Smooth muscle cell of bladder (primary cell): ENCODE data around the gene PVRIG. TPM values are rescaled to one million over a fixed set of nuclear protein-coding genes. Genes with fewer than 3 reads are reported as not detected.

Source experiments
- total RNA-seq: library from RNA; depleted of rRNA; stranded (reverse); fragments of >200 nt; gene quantifications from 2 replicates; pipeline ENCODE4 v1.2.3, GENCODE V29; 2014

PVRIG gene
- total RNA-seq = not detected in 2 replicates

GRCh38 chr7:100219801-100220585 is at the start of gene PVRIG:
Gene PVRIG (plus strand): TSS chr7:100219949. CDS start chr7:100219971, 22 bp downstream.

DNA sequence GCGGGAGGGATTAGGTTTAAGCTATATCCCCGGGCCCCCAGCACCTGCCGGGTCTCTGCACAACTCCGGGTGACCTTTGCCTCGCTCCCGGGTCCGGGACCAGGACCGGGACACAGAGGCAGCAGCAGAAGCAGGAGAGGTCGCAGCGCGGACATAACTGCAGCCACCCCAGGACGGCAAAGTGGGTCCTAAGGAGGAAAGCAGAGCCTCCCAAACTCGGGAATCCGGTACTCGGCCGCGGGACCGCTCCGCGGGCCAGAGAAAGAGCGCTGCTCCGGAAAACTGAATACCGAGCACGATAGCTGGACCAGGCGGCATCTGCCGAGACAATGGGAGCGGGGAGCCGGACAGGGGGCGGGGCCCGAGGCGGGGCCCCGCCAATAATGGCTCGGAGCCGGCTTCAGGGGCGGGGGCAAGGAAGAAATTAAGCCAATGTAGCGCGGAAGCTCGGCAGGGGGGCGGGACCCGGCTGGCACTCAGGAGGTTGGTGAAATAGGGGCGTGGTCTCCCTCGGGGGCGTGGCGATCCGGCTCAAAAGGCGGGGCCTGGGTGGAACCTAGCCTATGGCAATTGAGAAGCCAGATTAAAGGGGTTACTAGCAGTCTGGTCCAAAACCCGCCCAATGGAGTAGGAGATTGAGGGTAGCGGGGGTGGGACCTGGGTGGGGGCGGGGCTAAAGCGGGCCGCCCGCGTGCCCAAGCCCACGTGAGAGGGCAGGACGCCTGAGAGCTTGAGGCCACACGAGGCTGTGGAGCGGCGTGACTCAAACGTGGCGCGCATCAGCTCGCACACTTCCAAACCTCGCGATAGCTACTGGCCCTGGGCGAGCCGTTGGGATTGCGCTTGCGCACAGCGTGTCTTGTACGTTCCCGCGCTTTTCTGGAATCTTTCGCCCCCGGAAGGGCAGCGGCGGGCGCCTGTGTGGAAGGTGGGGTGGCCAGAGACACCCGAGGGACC is 42.4 kb upstream of the PVRIG start, which contains the start of the genes GPC2 and STAG3:
Gene GPC2 (minus strand): TSS at position 337 of the 957 bp plus-strand sequence. CDS start 182 bp downstream, at position 155.
Gene STAG3 (plus strand): TSS at position 874 of the 957 bp plus-strand sequence. CDS start 2,639 bp downstream, outside the sequence.

Other genes starting within 250 kb of the PVRIG start
- 0.09 TPM in 1 of 2 replicates, not detected in the other for gene AZGP1, start 243.9 kb upstream of the PVRIG start, total RNA-seq
- gene ZKSCAN1, start 204.4 kb upstream of the PVRIG start, total RNA-seq = 32.1 and 42.8 TPM in 2 replicates
- 6.5 and 12.2 TPM in 2 replicates for gene ZSCAN21, start 170.2 kb upstream of the PVRIG start, total RNA-seq
- 24.7 and 28.8 TPM in 2 replicates for gene ZNF3, start 138.2 kb upstream of the PVRIG start, total RNA-seq
- 133 and 170 TPM in 2 replicates for gene COPS6, start 131.0 kb upstream of the PVRIG start, total RNA-seq
- 18.2 and 18.8 TPM in 2 replicates for gene MCM7, start 118.6 kb upstream of the PVRIG start, total RNA-seq
- gene AP4M1, start 118.3 kb upstream of the PVRIG start, total RNA-seq = 22.0 and 29.0 TPM in 2 replicates
- gene TAF6, start 100.6 kb upstream of the PVRIG start, total RNA-seq = 21.8 and 27.4 TPM in 2 replicates
- gene CNPY4, start 100.3 kb upstream of the PVRIG start, total RNA-seq = 35.8 and 61.8 TPM in 2 replicates
- gene MBLAC1, start 93.0 kb upstream of the PVRIG start, total RNA-seq = 2.4 and 2.5 TPM in 2 replicates
- 90.4 and 133 TPM in 2 replicates for gene LAMTOR4, start 71.0 kb upstream of the PVRIG start, total RNA-seq
- 5.8 and 10.4 TPM in 2 replicates for gene TRAPPC14, start 61.2 kb upstream of the PVRIG start, total RNA-seq
- 1.8 and 2.4 TPM in 2 replicates for gene GAL3ST4, start 51.3 kb upstream of the PVRIG start, total RNA-seq
- gene GPC2, start 42.6 kb upstream of the PVRIG start, total RNA-seq = 0.85 and 1.1 TPM in 2 replicates
- gene STAG3, start 42.0 kb upstream of the PVRIG start, total RNA-seq = 0.28 TPM in 2 replicates
- not detected in 2 replicates for gene SPDYE3, start 87.8 kb downstream of the PVRIG start, total RNA-seq
- gene PILRB, start 138.2 kb downstream of the PVRIG start, total RNA-seq = 3.7 and 6.6 TPM in 2 replicates
- gene PILRA, start 153.5 kb downstream of the PVRIG start, total RNA-seq = 0.18 and 0.28 TPM in 2 replicates
- 1.6 and 2.8 TPM in 2 replicates for gene ZCWPW1, start 208.8 kb downstream of the PVRIG start, total RNA-seq
- 21.6 and 28.8 TPM in 2 replicates for gene MEPCE, start 209.9 kb downstream of the PVRIG start, total RNA-seq
- 9.7 and 13.7 TPM in 2 replicates for gene PPP1R35, start 216.5 kb downstream of the PVRIG start, total RNA-seq
- gene SPACDR, start 244.3 kb downstream of the PVRIG start, total RNA-seq = 0.14 and 0.28 TPM in 2 replicates